HTERT RPE-1 (cell line): Measurements from ENCODE around the gene TOM1L2.

Experiments
- in situ Hi-C: fragments of 300-500 bp; cut with MboI; formaldehyde crosslinking; loops from 4 replicates; pipeline ENCODE4 v1.14.3; 2020; ENCODE audit warnings: low sequenced_read_pairs

The TOM1L2 gene

GRCh38 chr17:17851103-17852002 lies 120.8 kb downstream of the TOM1L2 start:
- in situ Hi-C loops = no loop called here

- in situ Hi-C loops = no loop called here
Observed at GRCh38 chr17:17849845-17850373, 122.3 kb downstream of the TOM1L2 start.

GRCh38 chr17:17849147-17849820 lies 122.9 kb downstream of the TOM1L2 start:
- in situ Hi-C loops = no loop called here

GRCh38 chr17:17848311-17849082 lies 123.7 kb downstream of the TOM1L2 start:
- in situ Hi-C loops = no loop called here

- in situ Hi-C loops = no loop called here
Observed at GRCh38 chr17:17847726-17848125, 124.5 kb downstream of the TOM1L2 start.

- in situ Hi-C loops = no loop called here
Observed at GRCh38 chr17:17847118-17847689, 125.0 kb downstream of the TOM1L2 start.

GRCh38 chr17:17846645-17847044 lies 125.6 kb downstream of the TOM1L2 start:
- in situ Hi-C loops = no loop called here

- in situ Hi-C loops = no loop called here
Observed at GRCh38 chr17:17846003-17846402, 126.2 kb downstream of the TOM1L2 start.

GRCh38 chr17:17845046-17845775 lies 127.0 kb downstream of the TOM1L2 start:
- in situ Hi-C loops = no loop called here

GRCh38 chr17:17844500-17844899 lies 127.7 kb downstream of the TOM1L2 start:
- in situ Hi-C loops = no loop called here

GRCh38 chr17:17844079-17844478 lies 128.1 kb downstream of the TOM1L2 start:
- in situ Hi-C loops = no loop called here

GRCh38 chr17:17843096-17843495 lies 129.1 kb downstream of the TOM1L2 start:
- in situ Hi-C loops = no loop called here

GRCh38 chr17:17842111-17842876 lies 129.9 kb downstream of the TOM1L2 start:
- in situ Hi-C loops = no loop called here

GRCh38 chr17:17841601-17842025 lies 130.6 kb downstream of the TOM1L2 start:
- in situ Hi-C loops = no loop called here

- in situ Hi-C loops = no loop called here
Observed at GRCh38 chr17:17840751-17841591, 131.2 kb downstream of the TOM1L2 start.

- in situ Hi-C loops = no loop called here
Observed at GRCh38 chr17:17839791-17840707, 132.2 kb downstream of the TOM1L2 start.
